VCaP (cell line): ENCODE data around the gene KIRREL1.

Experiments
- H3K27ac ChIP-seq: fragments of 450-650 bp; 2 replicates; pipeline ENCODE4 v1.5.1; 2017
- CTCF ChIP-seq: fragments of 450-650 bp; conservative IDR thresholded peaks from 2 replicates; pipeline ENCODE4 v1.5.1; 2017; ENCODE audit warnings: mild to moderate bottlenecking, moderate library complexity

KIRREL1 gene

GRCh38 chr1:158019171-158019868, 25.9 kb downstream of the KIRREL1 start:
- TF ChIP-seq CTCF, result no peak
- no peak overlapping the region for H3K27ac ChIP-seq

DNA sequence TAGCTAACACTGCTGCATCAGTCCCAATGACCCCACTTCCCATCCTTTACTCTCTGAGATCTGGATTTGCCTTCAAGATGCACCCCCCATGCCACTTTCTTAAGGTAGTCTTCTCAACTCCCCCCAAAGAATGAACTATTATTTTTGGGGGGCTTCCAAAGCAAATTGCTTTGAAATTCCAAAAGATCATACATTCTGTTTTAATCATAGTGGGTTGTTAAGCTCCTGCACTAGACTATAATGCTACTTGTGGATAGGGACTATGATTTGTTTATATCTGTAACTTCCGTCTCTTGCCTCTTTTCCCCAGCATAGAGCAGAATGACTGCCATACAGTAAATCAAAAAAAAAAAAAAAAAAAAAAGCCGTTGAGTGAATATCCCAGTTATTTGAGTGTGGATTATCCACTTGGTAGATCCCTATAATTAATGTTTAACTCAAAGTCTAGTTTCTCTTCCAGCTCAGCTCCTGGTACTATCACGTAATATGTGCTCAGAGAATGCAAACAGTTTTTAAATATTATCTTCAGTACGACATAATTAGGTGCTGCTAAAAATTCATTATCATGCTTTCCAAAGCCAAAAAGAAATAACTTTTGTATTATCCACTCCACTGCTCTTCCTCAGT, 26.9 kb downstream of the KIRREL1 start:
- no peak overlapping the region for H3K27ac ChIP-seq

DNA sequence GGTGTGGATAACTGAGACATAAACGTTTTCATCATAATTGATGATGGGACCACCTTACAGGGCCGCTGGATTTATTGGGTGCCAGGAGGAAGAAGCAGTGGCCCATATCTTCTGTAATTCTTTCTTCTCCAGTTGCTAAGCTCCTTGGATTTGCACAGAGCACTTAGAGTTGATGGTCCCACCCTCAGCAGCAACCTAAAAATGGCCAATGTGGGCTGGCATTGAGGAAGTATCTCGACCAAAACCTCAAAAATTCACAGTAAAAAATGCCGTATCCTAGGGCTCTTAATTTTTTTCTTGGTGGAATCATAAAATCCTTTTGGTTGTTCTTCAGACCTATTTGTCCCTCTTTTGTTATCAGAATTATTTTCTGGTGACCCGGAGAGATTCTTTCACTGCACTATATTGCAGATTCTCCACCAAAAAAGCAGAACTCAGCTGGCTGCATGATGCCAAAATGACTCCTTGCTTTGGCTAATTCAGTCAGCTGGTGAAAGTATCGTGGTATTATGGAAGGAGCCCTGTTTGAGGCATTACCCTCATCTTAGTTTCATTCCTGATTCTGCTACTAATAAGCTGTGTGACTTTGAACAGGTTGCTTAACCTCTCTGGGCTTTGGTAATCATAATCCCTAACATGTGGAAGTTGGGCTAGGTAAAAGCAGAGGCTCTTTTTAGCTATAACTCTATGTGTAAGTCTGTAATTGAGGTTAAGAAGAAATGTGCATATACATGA, 27.6 kb downstream of the KIRREL1 start:
- H3K27ac ChIP-seq, result no peak overlapping the region
- TF ChIP-seq CTCF, result no peak

More for the DNA sequence above, 26.9 kb downstream of the KIRREL1 start:
- TF ChIP-seq CTCF, result no peak

DNA sequence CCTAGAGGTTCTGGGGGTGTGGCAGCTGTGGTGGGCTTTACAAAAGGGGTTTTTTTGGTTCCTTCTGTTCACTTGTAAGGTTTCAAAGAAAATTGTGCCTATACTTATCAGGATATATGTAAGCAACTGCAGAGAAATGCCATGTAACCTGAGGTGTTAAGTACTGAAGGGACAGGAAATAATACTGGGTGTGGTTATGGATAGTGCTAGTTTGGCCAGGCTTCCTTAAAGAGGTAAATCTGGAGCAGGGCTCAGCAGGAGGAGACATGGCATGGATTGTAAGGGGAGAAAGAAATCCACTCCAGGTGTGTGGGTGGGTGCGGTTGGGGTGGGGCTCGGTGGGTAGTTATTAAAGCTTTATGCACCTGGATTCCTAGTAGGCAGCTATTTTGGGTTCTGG, 28.3 kb downstream of the KIRREL1 start:
- TF ChIP-seq CTCF, result no peak
- no peak overlapping the region for H3K27ac ChIP-seq

GRCh38 chr1:158022554-158023312, 29.3 kb downstream of the KIRREL1 start:
- no peak for TF ChIP-seq CTCF
- no peak overlapping the region for H3K27ac ChIP-seq

- no peak overlapping the region for H3K27ac ChIP-seq
- no peak for TF ChIP-seq CTCF
These were observed 31.3 kb downstream of the KIRREL1 start for GRCh38 chr1:158024737-158025136.
